Thymus (tissue), 11 donors: ENCODE data around the gene NEK1. TPM values are rescaled to one million over a fixed set of nuclear protein-coding genes. Genes with fewer than 3 reads are reported as not detected.
"Not testable (repeated sequence)": the region's sequence is repeated elsewhere in the genome, so short reads cannot be mapped to it uniquely, and the experiment has no call there.

ENCODE experiments used
- DNase-seq, 9 donors: peaks; one replicate each; pipeline ENCODE4 v3.0.0-alpha.2; 2013; ENCODE audit warnings: low spot score in 9 of 9, low read depth in 6 of 9, missing footprints in 1 of 9
- H3K27ac ChIP-seq, 2 donors: one replicate each; pipeline ENCODE4 v1.5.1; 2013; ENCODE audit warnings: control low read depth in 1 of 2, low read depth in 1 of 2, low read length in 1 of 2, mild to moderate bottlenecking in 1 of 2, moderate library complexity in 1 of 2
- H3K27me3 ChIP-seq, 2 donors: one replicate each; pipeline ENCODE4 v1.5.1; 2013; ENCODE audit warnings: low read length in 1 of 2; ENCODE audit not compliant: control insufficient read depth in 2 of 2, insufficient read depth in 1 of 2
- H3K36me3 ChIP-seq, 2 donors: one replicate each; pipeline ENCODE4 v1.5.1; 2013; ENCODE audit warnings: low read length in 1 of 2, mild to moderate bottlenecking in 1 of 2, moderate library complexity in 1 of 2; ENCODE audit not compliant: control insufficient read depth in 2 of 2, insufficient read depth in 2 of 2
- H3K4me1 ChIP-seq, 2 donors: one replicate each; pipeline ENCODE4 v1.5.1; 2013; ENCODE audit warnings: low read length in 2 of 2; ENCODE audit not compliant: control insufficient read depth in 2 of 2, insufficient read depth in 2 of 2
- H3K4me3 ChIP-seq, 2 donors: one replicate each; pipeline ENCODE4 v1.5.1; 2013; ENCODE audit warnings: low read length in 2 of 2, control low read depth in 1 of 2, mild to moderate bottlenecking in 1 of 2
- H3K9me3 ChIP-seq, 2 donors: one replicate each; pipeline ENCODE4 v1.5.1; 2013; ENCODE audit warnings: low read length in 1 of 2, mild to moderate bottlenecking in 1 of 2; ENCODE audit not compliant: control insufficient read depth in 2 of 2, insufficient read depth in 1 of 2
- WGBS: extraction: QIAGEN DNeasy Blood & Tissue Kit; methylation state at CpG from one replicate; pipeline ENCODE4 v1.1.7; 2013; 5-methylcytosine and 5-hydroxymethylcytosine counted together
- polyA plus RNA-seq: library from polyadenylated mRNA; stranded (reverse); fragments of 200-250 nt; gene quantifications from one replicate; pipeline ENCODE4 v1.2.3, GENCODE V29; 2013
- total RNA-seq: library from RNA; stranded (reverse); fragments of 120-200 nt; gene quantifications from one replicate; pipeline ENCODE4 v1.2.4, GENCODE V29; 2013
- donor health status: healthy.

The NEK1 gene
- total and polyA plus RNA-seq, 2 donors = 9.9 to 10.2 TPM

DNA sequence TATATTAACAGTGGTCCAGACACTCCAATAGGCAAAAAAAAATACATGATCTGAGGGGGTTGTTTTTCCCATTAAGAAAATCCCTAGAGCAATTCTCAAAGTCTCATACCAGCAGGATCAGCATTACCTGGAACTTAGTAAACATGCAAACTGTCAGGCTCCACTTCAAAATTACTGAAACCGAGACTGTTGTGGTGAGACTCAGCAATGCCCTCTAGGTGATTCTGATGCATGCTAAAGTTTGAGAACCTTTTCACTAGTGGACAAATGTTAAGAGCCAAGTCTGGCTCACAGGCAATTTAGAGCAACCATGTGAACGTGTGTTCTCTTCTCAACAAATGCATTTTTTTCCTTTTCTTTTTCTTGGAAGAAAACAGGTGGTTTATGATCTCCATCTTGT lies 30.2 kb downstream of the NEK1 start:
- H3K4me3 ChIP-seq = no peak overlapping the region
- peaks cover 12 to 18% of the 10 kb centered on the region in 2 donors for H3K36me3 ChIP-seq
- no peak overlapping the region for H3K27ac ChIP-seq
- no peaks in the 10 kb centered on the region for H3K27me3 ChIP-seq
- no peak for DNase-seq
- no peaks in the 10 kb centered on the region for H3K4me1 ChIP-seq
- no peaks in the 10 kb centered on the region for H3K9me3 ChIP-seq
- 97% methylated on average over 2 of the region's 2 CpGs for WGBS

DNA sequence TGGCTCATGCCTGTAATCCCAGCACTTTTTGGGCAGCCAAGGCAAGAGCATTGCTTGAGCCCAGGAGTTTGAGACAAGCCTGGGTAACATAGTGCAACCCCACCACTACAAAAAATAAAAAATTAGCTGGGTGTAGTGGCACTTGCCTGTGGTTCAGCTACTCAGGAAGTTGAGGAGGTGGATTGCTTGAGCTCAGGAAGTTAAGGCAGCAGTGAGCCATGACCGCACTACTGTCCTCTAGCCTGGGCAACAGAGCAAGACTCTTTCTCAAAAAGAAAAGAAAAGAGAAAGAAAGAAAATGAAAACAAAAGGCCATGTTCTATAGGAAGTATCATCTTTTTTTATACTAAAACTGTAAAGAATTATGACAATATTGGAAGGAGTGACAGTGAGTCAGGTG lies 38.5 kb downstream of the NEK1 start:
- WGBS = 96% methylated on average over 1 of the region's 1 CpG
- Histone ChIP-seq H3K27me3 (no peaks in the 10 kb centered on the region), H3K36me3 (peaks cover 8 to 24% of the 10 kb centered on the region in 2 donors), H3K4me1 (no peaks in the 10 kb centered on the region), H3K4me3 (no peak overlapping the region), H3K27ac (no peak overlapping the region), H3K9me3 (no peaks in the 10 kb centered on the region)
- DNase-seq = no peak

DNA sequence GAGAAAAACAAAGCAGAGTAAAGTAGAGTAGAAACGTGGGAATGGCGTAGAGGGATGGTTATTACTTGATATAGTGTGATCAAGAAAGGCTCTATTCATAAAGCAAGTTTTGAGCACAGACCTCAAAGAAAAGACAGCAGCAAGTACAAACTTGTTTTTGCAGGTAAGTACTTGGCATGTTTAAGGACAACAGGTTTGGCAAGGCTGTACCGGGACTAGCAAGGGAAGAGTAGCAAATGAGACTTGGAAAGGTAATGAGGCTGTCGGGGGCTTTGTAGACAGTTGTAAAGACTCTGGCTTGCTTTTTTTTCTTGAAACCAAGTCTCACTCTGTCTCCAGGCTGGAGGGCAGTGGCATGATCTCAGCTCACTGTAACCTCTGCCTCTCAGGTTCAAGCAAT lies 40.9 kb downstream of the NEK1 start:
- Histone ChIP-seq H3K9me3 (no peaks in the 10 kb centered on the region), H3K27ac (no peak overlapping the region), H3K27me3 (no peaks in the 10 kb centered on the region), H3K36me3 (peaks cover 8 to 21% of the 10 kb centered on the region in 2 donors), H3K4me1 (no peaks in the 10 kb centered on the region), H3K4me3 (no peak overlapping the region)
- WGBS = 97% methylated on average over 4 of the region's 4 CpGs
- no peak for DNase-seq

DNA sequence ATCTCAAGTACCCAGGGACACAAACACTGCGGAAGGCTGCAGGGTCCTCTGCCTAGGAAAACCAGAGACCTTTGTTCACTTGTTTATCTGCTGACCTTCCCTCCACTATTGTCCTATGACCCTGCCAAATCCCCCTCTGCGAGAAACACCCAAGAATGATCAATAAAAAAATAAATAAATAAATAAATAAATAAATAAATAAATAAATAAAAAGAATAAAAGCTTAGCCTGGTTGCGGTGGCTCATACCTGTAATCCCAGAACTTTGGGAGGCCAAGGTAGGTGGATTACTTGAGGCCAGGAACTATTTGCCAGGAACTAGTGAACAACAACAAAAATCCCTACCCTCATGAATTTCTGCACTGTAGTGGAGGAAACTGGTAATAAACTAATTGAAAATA lies 41.4 kb downstream of the NEK1 start:
- not testable (repeated sequence) for H3K4me1 ChIP-seq, H3K4me3 ChIP-seq, H3K9me3 ChIP-seq, DNase-seq, H3K27me3 ChIP-seq, H3K27ac ChIP-seq
- peaks cover 8 to 21% of the 10 kb centered on the region in 2 donors for H3K36me3 ChIP-seq
- 97% methylated on average over 2 of the region's 3 CpGs for WGBS

DNA sequence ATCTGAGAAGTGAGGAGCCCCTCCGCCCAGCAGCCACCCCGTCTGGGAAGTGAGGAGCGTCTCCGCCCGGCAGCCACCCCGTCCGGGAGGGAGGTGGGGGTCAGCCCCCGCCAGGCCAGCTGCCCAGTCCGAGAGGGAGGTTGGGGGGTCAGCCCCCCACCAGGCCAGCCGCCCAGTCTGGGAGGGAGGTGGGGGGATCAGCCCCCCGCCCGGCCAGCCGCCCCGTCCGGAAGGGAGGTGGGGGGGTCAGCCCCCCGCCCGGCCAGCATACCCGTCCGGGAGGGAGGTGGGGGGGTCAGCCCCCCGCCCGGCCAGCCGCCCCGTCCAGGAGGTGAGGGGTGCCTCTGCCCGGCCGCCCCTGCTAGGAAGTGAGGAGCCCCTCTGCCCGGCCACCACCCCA lies 42.1 kb downstream of the NEK1 start:
- not testable (repeated sequence) for H3K27ac ChIP-seq, H3K4me3 ChIP-seq, H3K9me3 ChIP-seq, H3K27me3 ChIP-seq, DNase-seq, H3K4me1 ChIP-seq
- WGBS = over 99% methylated on average over 21 of the region's 26 CpGs
- H3K36me3 ChIP-seq = peaks cover 4 to 17% of the 10 kb centered on the region in 2 donors

DNA sequence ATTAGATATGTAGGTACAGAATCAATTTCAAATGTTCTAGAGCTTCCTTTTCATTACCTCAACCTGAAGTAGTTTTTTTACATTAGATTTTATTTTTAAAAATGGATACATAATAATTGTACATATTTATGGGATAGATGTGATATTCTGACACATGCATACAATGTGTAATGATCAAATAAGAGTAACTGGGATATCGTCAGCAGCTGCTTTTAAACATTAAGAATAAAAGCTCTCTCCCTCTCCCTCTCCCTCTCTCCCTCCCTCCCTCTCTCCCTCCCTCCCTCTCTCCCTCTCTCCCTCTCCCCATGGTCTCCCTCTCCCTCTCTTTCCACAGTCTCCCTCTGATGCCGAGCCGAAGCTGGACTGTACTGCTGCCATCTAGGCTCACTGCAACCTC lies 43.2 kb downstream of the NEK1 start:
- not testable (repeated sequence) for H3K27me3 ChIP-seq, DNase-seq, H3K9me3 ChIP-seq, H3K4me3 ChIP-seq, H3K4me1 ChIP-seq, H3K27ac ChIP-seq
- 97% methylated on average over 2 of the region's 3 CpGs for WGBS
- H3K36me3 ChIP-seq = peaks cover 0 to 12% of the 10 kb centered on the region in 2 donors

DNA sequence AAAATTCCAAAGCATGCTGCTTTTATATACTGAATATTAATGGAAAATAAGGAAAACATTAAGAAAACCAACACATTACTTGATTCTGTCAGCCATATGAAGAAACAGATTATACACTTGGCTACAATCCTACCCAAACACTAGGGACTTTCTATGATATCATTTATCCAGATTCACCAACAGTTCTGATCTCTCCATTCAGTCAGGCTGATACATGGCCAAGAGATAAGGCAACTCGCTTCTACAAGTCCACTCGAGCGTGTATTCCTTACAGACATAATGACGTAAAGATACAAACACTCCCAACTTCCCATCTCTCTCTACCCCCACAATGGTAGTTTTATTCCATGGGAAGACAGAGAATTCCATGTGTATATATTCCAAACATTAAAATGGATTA lies 44.5 kb downstream of the NEK1 start:
- no peaks in the 10 kb centered on the region for H3K27me3 ChIP-seq
- peaks cover 0 to 7% of the 10 kb centered on the region in 2 donors for H3K36me3 ChIP-seq
- no peaks in the 10 kb centered on the region for H3K4me1 ChIP-seq
- H3K27ac ChIP-seq = no peak overlapping the region
- 95% methylated on average over 4 of the region's 4 CpGs for WGBS
- H3K9me3 ChIP-seq = no peaks in the 10 kb centered on the region
- H3K4me3 ChIP-seq = no peak overlapping the region
- DNase-seq = no peak

DNA sequence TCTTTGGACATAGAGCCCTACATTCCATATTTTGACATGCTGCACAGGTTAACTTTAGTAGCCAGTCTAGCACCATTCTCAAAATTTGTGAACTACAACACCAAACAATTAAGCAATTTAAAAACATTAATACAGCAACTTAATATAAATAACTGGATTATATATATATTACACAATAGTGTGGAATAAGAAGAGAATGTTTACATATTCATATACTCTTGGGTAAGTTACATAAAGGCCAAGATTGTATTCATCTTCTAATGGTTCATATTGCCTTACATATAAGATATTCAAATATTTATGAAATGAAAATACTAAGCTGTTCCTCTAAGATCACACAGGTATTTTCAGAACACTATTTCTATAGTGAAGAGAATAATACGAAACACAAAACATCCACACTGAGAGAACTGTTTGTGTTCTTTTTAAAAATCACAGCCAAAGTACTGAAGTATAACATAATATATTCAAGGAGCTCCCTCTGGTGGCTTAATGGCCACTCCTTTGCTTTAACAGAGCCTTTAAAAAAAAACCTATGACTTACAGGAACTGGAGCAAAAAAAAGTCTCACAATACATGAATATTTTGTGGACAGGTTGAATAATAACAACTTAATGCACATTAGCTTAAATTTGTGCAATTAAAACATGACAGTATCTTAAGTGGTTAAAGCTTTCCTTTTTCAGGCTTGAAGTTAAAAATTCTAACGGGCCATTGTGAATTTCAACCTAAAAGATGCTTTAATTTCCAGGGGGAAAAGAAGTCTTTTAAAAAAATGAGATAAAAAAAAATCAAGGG lies 46.2 kb downstream of the NEK1 start:
- WGBS = 91% methylated on average over 2 of the region's 2 CpGs

DNA sequence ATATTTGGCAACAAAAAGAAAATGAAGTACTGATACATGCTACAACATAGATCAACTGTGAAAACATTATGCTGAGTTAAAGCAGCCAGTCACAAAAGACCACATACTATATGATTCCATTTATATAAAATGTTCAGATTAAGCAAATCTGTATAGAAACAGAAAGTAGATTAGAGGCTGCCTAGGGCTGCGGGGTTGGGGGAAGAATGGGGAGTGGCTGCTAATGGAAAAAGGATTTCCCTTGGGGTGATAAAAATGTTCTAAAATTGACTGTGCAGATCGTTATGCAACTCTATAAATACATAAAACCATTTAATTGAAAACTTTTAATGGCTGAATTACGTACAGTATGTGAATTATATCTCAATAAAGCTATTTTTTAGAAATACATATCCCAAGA lies 46.8 kb downstream of the NEK1 start:
- Histone ChIP-seq H3K4me1 (no peaks in the 10 kb centered on the region), H3K9me3 (no peaks in the 10 kb centered on the region), H3K27me3 (no peaks in the 10 kb centered on the region), H3K4me3 (no peak overlapping the region), H3K27ac (no peak overlapping the region), H3K36me3 (peaks cover 0 to 2% of the 10 kb centered on the region in 2 donors)
- WGBS = 93% methylated on average over 3 of the region's 3 CpGs
- no peak for DNase-seq

More for the DNA sequence above, 46.2 kb downstream of the NEK1 start:
- H3K36me3 ChIP-seq = peaks cover 0 to 1% of the 10 kb centered on the region in 2 donors
- H3K27me3 ChIP-seq = no peaks in the 10 kb centered on the region
- H3K27ac ChIP-seq = no peak overlapping the region
- H3K4me1 ChIP-seq = no peaks in the 10 kb centered on the region
- H3K4me3 ChIP-seq = no peak overlapping the region
- H3K9me3 ChIP-seq = no peaks in the 10 kb centered on the region
- DNase-seq = peak in 8 of 9 donors; percentile 18 to 67 (median 30)
